GM10266 (cell line): ENCODE measurements around the gene SFTPB.
"Not testable (repeated sequence)": the region's sequence is repeated elsewhere in the genome, so short reads cannot be mapped to it uniquely, and the experiment has no call there.

Experiments used
- DNase-seq: peaks from one replicate; pipeline ENCODE4 v3.0.0; 2012; ENCODE audit errors: extremely low spot score
- TF ChIP-seq, protein P1 (sequence below): IDR thresholded peaks from 2 replicates; pipeline ENCODE4 v1.5.1; 2012; ENCODE audit warnings: mild to moderate bottlenecking, low read depth; ENCODE audit not compliant: control insufficient read depth, insufficient read depth; ENCODE audit errors: missing control alignments

SFTPB gene

DNA sequence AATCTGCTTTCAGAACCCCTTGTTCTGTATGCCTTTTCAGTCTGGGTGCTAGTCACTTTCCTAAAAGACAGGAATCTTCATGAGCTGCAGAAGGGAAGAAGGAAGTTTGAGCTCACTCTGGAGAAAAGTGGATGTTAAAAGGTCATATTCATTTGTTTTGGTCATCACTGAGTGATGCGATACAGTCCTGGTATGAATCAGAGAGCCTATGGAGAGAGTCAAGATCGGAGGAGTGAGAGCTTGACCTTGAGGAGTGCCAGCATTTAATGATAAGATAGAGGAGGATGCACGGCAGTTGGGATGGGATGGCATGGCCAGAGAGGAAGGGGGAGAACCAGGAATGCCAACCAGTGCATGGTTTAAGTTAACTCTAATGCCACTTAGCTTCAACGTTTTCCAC lies 32.4 kb downstream of the SFTPB start:
- TF ChIP-seq, protein P1, sequence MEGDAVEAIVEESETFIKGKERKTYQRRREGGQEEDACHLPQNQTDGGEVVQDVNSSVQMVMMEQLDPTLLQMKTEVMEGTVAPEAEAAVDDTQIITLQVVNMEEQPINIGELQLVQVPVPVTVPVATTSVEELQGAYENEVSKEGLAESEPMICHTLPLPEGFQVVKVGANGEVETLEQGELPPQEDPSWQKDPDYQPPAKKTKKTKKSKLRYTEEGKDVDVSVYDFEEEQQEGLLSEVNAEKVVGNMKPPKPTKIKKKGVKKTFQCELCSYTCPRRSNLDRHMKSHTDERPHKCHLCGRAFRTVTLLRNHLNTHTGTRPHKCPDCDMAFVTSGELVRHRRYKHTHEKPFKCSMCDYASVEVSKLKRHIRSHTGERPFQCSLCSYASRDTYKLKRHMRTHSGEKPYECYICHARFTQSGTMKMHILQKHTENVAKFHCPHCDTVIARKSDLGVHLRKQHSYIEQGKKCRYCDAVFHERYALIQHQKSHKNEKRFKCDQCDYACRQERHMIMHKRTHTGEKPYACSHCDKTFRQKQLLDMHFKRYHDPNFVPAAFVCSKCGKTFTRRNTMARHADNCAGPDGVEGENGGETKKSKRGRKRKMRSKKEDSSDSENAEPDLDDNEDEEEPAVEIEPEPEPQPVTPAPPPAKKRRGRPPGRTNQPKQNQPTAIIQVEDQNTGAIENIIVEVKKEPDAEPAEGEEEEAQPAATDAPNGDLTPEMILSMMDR: no peak
- DNase-seq: no peak

DNA sequence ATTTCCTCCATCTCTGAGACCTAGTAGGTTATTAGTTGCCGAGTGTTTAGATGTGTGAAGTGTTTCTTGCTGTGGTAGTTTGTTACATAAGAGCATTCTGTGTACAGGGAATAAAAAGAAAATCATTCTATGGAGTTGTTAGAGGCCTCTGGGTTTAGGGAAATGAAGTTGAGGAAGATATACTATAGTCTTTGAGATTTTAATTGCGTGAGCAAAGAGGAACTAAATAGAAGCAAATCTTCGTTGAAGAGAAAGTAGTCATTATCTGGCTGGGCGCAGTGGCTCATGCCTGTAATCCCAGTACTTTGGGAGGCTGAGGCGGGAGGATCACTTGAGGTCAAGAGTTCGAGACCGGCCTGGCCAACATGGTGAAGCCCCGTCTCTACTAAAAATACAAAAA lies 33.0 kb downstream of the SFTPB start:
- no peak for DNase-seq
- TF ChIP-seq, protein P1: no peak

DNA sequence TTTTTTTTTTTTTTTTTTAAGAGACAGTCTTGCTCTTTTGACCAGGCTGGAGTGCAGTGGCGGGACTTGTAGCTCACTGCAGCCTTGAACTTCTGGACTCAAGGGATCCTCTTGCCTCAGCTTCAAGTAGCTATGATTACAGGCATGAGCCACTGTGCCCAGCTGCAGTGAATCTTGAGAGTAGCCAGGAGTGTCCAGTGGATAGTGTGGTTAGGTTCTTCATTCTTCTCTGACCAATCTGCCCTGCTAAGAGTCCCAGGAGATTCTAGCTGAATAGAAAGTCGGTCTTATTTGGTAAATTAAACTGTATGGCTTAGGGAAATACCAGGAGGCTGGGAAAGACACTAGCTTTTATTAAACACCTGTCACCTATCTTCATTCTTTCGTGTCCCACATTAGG lies 36.7 kb downstream of the SFTPB start:
- TF ChIP-seq, protein P1: no peak
- no peak for DNase-seq

DNA sequence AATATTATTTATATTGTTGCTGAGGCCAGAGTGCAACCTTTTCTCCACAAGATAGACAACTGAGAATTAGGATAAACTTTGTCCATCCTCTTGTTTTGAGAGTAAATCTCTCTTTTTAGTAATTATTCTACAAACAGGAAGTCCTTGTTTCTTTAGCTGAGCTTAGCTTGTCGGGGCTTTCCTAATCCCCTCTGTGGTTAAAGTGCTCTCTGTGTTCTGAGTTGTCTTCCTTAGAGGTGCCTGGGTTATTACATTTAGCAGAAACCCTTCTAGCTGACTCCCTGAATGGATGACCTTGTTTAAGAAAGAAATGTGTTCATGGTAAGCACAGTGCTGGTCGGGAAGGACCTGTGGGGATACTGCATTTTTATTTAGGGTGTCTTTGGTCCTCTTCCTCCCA lies 39.3 kb downstream of the SFTPB start:
- peak; percentile 33 for DNase-seq
- TF ChIP-seq, protein P1: no peak

DNA sequence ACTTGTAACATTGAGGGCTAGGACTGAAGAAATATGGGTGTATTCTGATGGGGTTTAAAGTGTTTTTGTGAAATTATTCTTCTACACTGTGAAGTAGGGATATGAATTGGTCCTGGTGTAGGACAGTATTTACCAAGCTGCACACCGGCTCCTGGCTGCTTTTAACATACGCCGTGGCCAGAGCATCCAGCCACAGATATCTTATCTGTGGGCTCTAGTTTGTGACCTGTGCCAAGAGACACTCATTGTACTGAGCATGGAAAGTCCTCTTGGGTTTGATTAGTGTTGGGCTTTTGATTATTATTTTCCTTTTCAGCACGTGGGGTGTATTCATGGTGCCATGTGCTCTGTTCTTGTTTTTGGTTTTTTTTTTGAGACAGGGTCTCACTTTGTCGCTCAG lies 44.0 kb downstream of the SFTPB start:
- TF ChIP-seq, protein P1: no peak
- DNase-seq: no peak

DNA sequence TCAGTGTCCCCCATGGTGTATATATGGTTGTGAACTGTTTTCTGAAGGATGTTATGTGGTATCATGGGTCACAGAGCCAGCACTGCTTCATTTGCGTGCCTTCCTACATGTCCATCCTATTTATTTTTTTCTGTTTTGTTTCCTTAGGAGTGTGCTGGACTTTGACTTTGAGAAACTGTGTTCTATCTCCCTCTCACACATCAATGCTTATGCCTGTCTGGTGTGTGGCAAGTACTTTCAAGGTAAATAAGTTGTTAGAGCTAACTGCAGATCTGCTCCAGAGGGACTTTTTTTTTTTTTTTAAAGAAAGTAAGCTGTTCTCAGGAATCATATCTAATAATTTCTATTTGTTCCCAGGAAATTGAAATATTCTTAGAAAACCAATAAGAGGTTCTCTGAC lies 46.7 kb downstream of the SFTPB start:
- TF ChIP-seq, protein P1: no peak
- no peak for DNase-seq

DNA sequence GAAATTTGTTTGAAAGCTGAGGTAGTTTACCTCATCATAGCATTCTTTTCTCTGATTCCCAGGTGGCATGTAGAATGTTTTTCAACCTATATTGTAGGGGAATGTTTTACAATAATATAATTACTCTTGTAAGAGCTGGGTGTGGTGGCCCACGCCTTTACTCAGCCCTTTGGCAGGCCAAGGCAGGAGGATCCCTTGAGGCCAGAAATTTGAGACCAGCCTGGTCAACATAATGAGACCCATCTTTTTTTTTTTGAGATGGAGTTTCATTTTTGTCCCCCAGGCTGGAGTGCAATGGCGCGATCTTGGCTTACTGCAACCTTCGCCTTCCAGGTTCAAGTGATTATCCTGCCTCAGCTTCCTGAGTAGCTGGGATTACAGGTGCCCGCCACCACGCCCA lies 48.4 kb downstream of the SFTPB start:
- TF ChIP-seq, protein P1: no peak
- DNase-seq: no peak

DNA sequence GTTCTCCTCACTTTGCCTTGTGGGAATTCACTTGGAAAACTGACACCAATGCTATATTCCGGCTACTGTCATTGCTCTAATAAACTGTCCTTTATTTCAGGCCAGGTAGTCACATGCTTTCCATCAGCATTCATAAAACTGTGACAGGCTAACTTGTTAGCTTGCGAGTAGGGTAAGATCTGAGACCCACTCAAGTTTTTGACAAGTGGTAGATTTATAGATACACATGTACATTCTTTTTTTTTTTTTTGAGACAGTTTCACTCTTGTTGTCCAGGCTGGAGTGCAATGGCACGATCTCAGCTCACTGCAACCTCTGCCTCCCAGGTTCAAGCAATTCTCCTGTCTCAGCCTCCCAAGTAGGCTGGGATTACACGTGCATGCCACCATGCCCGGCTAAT lies 50.3 kb downstream of the SFTPB start:
- not testable (repeated sequence) for DNase-seq
